Measurements from ENCODE around the gene AFF2.

The AFF2 gene

GRCh38 chrX:148537556-148538182 is 37.3 kb downstream of the AFF2 start:
- no peak for DNase-seq

GRCh38 chrX:148538582-148538981 is 38.2 kb downstream of the AFF2 start:
- DNase-seq: no peak

DNA sequence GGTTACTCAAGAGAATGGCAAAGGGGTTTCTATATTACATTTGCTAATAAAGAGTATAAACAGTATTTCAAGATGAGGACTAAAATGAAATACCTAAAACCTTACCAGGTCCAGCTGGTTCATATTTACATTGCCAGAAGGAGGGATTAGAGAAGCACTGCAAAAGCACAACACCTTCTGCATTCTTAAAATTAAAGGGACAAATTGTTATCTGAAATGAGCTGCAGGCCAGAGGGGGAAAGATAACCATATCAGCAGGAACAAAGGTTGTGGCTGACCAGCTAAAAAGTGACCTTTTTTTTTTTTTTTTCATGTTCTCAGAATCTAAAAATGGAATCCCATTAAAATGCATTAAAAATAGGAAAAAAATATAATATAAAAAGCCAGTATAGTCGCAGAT is 39.7 kb downstream of the AFF2 start:
- DNase-seq: no peak

DNA sequence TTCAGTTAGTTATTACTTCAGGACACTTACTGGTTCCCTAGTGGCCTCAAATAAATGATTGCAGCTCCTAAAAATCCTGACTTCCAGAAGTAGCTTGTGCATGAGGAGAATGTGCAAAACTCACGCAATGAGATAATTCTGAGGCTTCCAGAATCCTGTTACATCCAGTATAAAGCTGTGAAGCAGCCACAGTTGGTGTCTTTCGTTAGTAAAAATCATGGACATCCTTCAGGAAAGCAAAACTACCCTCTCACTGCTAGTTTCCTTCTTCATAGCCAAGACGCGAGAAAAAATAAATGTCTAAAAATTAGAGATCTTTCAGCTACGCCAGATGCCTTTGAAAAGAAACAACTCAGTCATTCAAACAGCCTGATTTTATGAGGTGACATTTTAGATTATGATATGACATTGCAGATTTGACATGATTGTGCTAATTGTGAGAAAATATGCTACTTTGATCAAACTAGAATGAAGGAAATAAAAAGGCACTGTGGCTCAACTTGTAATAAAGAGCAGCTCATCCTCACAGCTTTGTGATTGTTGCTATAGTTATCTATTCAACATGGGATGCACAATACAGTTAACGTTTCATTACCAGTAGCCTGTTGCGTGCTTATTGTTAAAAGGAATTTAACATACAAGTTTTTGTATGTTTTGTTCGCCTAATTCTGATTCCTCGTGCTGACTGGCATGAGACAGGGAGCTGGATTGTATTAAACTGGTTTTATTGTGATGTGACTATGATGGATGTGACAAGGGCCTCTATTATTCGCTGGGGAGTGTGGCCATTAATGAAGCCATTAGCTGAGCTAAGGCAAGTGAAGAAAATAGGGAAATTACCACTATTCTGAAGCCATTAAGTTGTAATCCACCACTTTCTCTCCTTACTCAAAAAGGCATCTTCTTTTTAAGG is 40.5 kb downstream of the AFF2 start:
- no peak for DNase-seq

GRCh38 chrX:148541584-148541940 is 41.1 kb downstream of the AFF2 start:
- DNase-seq: no peak

- no peak for DNase-seq
Observed at GRCh38 chrX:148542481-148543255, 42.3 kb downstream of the AFF2 start.

GRCh38 chrX:148552775-148553174 is 52.4 kb downstream of the AFF2 start:
- DNase-seq: no peak

GRCh38 chrX:148555101-148555500 is 54.7 kb downstream of the AFF2 start:
- no peak for DNase-seq

GRCh38 chrX:148555571-148556243 is 55.3 kb downstream of the AFF2 start:
- no peak for DNase-seq

GRCh38 chrX:148556498-148556897 is 56.1 kb downstream of the AFF2 start:
- no peak for DNase-seq

DNA sequence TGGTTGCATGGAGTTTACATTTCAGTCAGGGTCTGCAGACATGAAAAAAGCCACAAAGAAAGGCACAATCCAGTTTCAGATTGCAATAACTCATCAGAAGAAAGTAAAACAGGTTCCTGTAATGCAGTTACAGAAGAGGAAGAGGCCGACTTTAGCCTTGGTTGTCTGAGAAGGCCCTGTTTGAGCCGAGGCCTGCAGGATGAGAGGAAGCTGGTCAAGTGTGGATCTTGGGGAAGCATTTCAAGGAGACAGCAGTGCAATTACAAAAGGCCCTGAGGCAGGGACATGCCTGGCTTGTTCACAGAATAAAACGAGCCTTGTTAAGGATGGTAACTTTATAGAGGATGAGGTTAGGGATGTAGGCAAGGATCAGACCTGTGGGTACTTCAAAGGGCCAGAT is 62.4 kb downstream of the AFF2 start:
- DNase-seq: no peak

GRCh38 chrX:148567229-148567628 is 66.8 kb downstream of the AFF2 start:
- no peak for DNase-seq

DNA sequence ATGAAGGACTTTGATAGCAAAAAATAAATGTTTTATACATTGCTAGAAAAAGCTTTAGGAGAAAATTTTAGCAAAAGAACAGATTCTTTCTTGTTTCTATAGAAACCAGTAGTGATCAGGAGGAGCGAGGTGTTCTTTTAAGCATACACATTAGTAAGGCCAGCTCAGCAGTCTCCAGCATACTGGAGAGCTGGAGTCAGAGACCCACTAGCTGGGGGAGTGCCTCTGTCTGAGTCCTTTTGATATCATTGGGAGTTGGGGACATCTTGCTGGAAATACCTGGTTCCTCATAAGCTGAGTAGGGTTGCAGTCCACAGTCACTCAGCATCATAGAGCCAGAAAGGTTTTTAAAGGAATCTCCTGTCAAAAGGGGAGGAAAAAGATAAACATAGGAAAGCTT is 67.4 kb downstream of the AFF2 start:
- DNase-seq: no peak

DNA sequence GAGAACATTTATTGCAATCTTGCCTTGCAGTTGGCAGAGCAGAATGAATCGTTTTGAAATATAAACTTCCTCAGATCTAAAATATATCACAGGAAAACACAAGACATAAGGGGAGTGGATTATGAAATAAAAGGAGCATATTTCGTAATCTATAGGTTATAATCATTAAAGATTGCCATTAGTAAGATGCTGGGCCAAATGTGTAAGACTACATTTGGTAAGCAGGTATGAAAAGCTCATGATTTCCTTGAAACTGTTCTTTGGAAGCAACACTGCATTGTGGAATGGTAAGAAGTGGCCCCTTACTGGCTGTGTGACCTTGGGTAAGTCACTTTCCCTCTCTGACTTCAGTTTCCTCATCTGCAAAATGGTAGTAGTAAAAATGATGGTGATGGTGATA is 68.3 kb downstream of the AFF2 start:
- no peak for DNase-seq

- DNase-seq: no peak
Observed at GRCh38 chrX:148572337-148572736, 71.9 kb downstream of the AFF2 start.

DNA sequence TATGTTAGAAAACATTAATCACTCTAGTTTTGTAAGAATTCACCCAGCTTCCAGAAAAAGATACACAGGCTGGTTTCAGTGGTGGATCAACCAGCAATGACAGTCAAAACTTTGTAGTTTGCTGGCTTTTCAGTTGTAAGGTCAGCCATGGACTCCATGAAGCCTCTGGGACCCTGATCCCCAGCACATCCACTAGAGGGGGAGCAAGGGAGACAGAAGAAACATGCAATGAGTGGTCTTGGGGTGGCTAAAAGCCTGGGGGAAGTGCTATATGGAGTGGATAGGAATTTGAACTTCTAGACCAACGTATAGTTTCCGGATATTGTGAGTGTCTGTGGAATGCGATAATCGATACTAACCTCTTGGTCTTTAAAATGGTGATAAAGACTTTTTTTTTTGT is 72.7 kb downstream of the AFF2 start:
- DNase-seq: no peak

DNA sequence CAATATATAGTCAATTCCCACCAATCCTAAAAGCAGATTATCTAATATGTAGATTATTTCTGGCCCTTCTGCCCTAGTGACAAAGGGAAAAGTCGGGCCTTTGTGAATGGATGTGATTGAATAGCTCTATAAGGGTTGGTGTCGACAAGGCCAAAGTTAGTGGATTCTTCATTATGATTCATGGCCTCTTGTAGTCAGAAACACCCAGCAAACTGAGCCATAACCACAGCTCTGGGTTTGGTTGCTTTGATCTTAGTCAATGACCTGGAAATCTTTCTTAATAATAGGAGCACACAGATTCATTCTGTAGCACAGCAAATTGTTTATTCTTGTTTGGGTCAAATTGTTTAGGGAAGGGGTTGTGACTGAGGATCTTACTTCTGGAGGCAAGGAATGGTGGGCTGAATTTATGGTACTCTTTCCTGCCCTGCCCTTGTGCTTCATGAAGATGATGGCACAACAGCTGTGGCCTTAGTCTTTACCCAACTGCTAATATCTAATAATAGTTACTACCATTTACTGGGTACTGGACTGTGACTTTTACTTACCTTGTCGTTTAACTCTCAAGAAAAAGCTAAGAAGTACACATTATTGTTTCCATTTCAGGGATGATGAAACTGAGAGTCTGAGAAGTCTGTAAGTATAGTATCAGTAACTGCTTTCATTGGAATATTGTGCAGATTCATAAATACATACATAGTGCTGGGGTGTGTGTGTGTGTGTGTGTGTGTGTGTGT is 74.0 kb downstream of the AFF2 start:
- DNase-seq: no peak

DNA sequence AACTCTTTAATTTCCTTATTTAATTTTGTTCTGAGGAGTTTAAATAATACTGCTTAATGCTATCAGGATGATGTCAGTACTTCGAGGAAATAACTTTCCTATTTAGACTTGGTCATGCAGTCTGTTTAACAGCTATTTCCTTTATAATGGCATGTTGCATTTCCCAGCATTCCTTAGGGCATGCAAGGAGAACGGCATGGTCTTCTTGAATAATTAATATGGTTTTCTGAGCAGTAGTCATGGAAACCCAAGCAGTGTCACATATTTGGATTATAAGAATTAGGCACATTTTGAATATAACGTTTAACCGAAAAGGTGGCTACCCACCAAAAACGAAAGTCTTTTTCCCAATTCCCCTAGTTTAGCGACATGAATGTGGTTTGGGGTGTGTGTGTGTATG is 76.0 kb downstream of the AFF2 start:
- DNase-seq: no peak

- DNase-seq: no peak
Observed at GRCh38 chrX:148577741-148578140, 77.3 kb downstream of the AFF2 start.

GRCh38 chrX:148580016-148580415 is 79.6 kb downstream of the AFF2 start:
- no peak for DNase-seq

GRCh38 chrX:148582353-148582752 is 81.9 kb downstream of the AFF2 start:
- no peak for DNase-seq

GRCh38 chrX:148588649-148589310 is 88.4 kb downstream of the AFF2 start:
- no peak for DNase-seq
